Stimulated activated CD4-positive, alpha-beta T cell treated with anti-CD3 and anti-CD28 coated beads, Interleukin-12 subunit alpha, Interleukin-12 subunit beta, amount 100 ng/mL, for 4 hours (primary cell): ENCODE measurements around the gene EFCAB10.
A peak's percentile ranks its signal among the peaks of the same experiment; 100 is the strongest.
"Not testable (repeated sequence)": the region's sequence is repeated elsewhere in the genome, so short reads cannot be mapped to it uniquely, and the experiment has no call there.

ENCODE experiments used
- DNase-seq: peaks from one replicate; pipeline ENCODE4 v3.0.0-alpha.2; 2020

EFCAB10 gene, protein sequence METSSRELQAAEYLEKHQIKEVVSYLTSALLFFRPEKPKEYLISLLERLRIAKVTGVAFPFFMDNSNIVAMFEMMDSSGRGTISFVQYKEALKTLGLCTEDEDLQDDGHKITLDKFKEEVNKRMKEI

DNA sequence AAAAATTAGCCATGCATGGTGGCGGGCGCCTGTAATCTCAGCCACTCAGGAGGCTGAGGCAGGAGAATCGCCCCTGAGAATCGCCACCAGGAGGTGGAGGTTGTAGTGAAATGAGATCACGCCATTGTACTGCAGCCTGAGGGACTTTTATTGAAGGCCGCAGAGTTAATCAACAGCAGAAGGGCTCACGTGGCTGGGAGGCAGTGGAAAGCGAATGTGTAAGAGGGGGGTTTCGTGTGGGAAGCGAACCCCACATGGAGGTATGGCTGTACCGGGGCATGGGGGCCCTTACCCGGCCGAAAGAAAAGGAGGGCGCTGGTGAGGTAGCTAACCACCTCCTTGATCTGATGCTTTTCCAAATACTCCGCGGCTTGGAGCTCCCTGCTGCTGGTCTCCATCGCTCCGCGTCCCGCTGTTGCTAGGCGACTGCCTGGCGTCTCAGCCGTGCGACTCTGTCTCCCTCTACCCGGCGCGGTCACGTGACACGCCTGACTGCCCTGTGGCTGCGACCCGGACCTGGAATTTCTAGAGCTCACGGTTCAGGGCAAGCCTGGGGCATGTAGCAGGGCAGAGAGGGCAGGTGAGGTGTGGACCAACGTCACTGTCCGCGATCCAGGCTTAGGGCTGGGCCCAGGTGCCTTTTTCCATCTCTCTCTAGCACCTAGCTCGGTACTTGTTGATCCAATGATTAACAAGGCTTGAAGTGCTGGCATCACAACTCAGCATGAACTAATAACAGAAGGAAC, at the start of gene EFCAB10:
Gene EFCAB10 (minus strand): TSS at position 428 of the 746 bp plus-strand sequence. CDS start 30 bp downstream, at position 398.
- peak; percentile 32 for DNase-seq

DNA sequence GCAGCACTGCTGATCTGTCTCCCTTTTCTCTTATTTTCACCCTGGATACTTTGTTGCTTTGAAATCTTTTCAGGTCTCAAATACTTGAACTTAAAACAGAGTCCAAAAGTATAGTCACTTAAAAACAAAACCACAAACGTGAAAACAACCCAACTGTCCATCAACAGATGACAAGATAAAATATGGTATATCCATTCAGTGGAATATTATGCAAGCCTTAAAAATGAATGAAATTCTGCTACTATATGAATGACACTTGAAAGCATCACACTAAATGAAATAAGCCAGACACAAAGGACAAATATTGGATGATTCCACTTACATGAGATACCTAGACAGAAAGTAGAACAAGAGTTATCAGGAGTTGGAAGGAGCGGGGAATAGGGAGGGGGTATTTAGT, 44.7 kb upstream of the EFCAB10 start:
- no peak for DNase-seq

DNA sequence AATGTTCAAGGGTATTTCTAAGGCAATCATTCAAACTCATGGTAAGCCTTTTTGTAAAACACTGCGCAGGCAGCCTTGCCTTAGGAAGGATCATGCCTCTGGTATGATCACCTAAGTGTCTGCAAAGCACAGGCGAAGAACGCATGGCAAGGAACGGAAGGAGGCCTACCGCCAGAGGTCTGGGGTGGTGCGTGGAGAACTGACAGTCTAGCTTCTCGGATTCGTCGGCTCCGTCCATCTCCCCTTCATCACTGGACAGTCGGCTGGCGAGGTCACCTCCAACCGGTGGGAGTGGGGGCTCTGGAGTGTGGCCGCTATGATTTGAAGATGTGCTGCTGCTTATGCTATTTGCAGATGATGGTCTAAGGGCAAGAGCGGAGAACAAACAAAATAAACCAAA, 42.6 kb upstream of the EFCAB10 start:
- no peak for DNase-seq

DNA sequence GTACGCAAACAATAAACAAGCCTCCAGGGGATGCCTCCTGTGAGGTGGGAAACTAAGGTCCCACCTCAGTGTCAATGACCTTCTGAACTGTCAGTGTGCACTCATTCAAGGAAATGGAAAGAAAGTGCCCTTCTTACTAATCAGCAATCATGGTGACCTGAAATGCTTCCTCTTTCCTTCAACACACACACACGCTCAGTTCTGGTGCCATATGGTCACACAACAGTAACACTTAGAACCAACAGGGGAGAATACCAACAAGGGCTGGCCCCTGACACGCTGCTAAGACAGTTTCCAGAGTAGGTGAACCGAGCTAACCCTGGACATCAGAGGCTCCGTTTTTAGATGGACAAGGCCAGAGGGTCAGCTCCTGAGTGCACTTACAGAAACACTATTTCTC, 42.1 kb upstream of the EFCAB10 start:
- DNase-seq = no peak

DNA sequence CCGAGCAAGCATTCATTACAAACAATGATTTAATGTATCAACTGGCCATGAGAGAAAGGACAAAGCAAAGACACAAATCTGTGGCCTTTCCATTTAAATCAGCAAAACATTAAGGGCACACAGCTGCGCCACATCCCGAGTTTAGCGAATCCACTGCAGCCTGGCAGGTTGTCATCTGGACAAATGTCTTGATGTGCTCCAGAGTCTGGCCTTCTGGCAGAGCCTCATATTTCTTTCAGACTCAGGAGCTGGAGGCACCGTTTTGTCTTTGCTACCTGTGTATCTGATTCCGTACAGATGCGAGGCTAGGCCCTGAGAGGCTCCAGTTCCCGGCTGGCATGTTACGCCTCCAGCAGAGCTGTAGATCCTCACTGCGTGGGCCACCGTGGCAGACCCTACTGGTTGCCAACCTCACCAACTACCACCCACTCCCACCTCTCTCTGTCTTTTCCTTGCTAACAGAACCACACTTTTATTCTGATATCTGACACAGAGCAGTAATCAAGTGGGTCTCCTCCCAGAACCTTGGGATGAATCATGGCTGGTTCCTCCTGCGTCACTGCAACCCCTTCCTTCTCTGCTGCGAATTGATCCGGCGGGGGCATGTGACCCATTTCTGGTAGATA, 40.9 kb upstream of the EFCAB10 start:
- no peak for DNase-seq

DNA sequence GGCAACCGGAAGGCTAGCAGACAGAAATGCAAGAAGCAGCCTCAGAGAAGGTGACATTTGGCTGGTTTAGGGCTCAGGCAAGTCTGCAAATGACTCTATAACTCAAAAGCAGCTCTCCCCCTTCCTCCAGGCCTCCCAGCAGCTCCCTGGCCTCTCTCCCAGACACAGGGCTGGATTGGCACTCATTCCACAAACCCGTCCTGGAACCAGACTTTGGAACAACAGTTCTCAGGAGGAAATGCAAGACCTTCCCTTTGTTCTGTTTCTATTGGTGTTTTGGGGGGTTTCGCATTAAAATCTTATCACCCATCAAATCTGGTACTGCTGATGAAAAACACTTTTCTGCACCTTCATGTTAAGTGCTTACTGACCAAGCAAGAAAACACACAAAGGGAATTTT, 40.3 kb upstream of the EFCAB10 start:
- DNase-seq = no peak

DNA sequence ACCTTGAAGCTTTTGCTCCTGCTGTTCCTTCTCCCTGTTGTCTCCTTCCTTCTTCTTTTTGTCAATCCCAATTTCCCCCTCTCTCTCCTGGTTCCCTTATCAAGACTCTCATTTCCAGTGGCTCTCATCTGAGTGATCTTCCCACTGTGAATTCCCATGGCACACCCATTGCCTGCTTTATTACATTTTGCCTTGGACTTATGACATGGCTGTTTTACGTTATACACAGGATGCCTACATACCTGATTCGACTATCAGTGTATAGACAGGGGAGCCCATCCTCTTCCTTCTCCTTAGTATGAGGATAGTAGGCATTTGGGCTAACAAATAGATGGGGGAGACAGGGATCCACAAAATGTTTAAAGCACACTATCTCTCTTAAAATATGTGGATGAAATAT, 39.9 kb upstream of the EFCAB10 start:
- DNase-seq = no peak

DNA sequence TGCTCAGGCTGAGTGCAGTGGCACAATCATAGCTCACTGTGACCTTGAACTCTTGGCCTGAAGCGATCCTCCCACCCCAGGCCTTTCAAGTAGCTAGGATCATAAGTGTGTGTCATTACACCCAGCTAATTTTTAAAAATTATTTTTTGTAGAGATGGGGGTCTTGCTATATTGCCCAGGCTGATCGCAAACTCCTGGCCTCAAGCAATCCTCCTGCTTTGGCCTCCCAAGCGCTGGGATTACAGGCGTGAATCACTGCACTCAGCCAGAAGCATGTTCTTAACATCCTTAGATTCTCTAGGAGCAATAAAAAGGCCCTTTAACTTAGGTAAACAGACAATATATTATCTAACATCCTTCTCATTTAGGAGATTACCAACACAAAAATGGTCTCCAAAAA, 38.3 kb upstream of the EFCAB10 start:
- no peak for DNase-seq

DNA sequence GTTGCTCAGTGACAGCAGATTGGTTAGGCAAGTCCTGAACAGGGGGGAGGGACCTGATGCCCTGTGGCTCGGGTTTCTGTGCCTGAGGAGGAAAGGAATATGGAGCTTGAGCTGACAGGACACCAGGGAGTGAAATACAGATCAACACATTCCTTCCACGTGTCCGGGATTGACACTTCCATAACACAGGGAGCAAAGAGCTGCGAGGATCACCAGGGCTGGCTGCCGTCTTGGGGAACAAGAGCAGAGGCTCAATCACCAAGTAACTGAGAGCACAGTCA, 36.7 kb upstream of the EFCAB10 start:
- no peak for DNase-seq

DNA sequence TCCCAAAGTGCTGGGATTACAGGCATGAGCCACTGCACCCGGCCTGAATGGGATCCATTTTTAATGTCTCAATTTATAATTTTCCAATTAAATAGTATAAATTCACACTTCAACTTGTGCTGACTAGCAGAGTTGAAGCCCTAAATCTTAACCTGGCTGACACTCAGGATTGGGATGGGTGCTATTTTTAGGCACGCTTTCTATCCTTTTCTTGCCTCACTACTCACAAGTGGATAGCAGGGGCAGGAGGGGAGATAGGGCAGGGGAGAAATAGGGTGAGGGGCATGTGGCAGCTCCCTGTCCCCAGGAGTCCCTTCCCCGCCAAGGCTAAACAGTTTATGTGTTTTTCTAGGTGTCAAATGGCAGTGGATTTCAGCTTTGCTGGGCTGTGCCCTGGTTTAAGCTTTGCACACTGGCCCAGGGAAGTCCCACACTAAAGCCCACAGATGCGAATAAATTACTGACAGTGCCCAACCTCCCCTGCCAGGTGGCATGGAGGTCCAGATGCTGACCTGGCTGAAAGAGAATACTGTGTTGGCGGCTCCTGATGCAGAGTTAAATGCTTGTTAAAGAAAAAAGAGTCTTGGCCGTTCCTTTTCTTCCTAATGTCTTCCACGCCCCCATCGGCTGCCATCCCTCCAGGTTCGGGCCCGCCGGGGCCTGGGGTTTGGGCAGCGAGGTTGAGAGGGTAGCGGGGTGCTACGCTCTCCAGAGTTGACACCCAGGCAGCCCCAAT, 36.2 kb upstream of the EFCAB10 start:
- no peak for DNase-seq

DNA sequence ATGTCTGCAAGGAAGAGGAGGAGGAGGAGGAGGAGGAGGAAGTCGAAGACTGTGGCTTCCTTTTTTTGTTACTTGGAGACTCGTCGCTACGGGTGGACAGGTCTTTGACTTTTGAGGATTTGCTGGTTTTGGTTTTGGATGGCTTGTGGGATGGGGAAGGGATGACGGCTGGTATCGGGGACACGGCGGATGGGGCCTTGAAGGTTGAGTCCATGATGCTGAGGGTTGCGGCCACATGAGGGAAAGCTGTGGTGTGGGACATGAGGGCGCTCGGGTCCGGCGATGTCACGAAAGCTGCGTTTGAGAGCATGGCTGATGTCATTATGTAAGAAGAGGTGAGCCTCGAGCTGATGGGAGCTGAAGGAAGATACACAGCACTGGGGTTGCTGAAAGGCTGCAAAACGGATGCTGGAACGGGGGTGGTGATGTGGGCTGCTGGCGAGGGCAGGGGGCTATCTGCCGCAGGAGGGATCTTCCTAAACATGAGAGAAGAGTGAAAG, 33.1 kb upstream of the EFCAB10 start:
- no peak for DNase-seq

DNA sequence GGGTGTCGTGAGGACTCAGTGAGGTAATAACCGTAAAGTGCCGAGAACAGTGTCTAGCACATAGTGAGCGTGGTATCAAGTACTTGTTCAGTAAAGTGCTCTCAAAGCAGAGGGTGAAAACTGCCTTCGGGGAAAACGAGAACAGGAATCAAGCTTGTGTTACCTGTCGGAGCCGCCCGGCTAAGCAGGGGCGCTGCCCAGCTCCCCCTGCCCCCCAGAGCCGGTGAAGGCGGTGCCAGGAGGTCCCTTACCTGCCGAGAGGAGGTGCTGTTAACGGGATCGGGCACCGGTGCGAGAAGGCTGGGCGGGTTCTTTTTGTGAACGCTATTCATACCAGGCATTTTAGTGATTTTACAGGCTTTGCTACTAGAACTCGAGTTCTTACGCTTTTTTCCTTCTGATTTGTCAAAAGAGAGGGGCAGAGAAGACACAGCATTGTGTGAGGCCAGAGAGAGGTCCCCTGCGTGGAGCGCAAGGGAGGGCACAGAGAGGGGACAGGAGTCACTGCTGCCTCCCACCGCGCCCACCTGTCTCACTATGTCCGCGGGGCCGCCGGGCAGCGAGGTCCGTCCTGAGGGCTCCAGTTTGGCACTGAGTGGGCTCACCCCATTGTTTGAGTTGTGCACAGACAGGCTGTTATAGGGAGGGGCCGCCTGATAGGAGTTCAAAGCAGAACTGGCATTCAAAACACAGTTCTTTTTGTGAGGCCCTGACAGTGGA, 32.5 kb upstream of the EFCAB10 start:
- DNase-seq = no peak

DNA sequence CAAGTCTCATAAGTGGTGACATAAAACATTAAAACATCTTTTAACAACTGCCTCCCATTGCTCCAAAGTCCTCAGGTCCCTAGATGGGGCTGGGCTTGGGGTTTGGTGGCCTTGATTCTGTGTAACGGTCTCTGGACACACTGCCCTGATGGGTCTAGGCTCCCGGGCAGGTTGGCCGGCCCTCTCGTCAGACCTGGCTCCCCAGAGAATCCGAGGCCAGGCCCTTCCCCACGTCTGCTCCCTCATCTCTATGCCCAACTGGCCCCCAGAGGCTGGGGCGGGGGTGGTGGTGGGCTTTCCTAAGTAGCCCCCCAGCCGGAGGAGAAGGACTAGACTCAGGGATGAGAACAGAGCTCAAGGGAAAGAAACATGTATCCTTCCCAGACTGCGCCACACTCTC, 31.5 kb upstream of the EFCAB10 start:
- DNase-seq = no peak

DNA sequence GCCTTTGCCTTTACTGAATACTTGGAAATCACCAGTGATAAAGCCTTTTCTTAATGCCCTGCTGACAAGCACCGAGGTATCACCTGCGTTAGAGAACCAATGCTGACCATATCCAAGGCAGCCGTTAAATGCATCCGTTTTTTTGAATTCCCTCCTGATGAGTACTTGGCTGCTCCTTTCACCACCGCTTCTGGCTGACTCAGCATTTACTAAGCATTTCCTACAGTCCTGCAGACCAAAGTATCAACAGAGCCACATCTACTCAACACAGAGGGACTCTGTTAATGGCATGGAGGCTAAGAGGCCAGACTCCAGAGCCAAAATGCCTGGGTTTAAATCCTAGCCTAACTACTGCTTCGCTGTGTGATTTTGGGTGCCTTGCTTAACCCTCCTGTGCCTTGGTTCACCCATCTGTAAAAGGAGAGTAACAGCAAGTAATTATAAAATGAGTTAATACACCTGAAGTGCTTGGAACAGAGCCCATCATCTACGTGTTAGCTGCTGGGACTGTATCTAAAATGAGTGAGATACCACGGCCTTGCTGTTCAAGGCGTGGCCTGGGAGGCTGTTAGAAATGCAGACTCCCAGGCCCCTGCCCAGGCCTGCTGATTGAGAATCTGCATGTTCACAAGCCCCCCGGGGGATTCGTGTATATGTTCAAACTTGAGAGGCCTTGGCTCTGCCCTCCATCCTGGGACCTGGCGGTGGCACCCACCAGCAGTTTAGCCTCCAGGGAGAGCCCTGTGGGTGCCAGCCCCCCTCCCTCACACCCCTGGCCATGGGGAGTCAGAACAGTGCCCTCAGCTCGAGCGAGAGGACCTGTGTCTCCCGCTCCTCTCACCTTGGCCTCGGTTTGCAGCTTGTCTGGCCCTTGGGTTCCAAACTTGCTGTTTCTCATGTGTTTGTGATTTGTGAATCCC, 30.8 kb upstream of the EFCAB10 start:
- no peak for DNase-seq

DNA sequence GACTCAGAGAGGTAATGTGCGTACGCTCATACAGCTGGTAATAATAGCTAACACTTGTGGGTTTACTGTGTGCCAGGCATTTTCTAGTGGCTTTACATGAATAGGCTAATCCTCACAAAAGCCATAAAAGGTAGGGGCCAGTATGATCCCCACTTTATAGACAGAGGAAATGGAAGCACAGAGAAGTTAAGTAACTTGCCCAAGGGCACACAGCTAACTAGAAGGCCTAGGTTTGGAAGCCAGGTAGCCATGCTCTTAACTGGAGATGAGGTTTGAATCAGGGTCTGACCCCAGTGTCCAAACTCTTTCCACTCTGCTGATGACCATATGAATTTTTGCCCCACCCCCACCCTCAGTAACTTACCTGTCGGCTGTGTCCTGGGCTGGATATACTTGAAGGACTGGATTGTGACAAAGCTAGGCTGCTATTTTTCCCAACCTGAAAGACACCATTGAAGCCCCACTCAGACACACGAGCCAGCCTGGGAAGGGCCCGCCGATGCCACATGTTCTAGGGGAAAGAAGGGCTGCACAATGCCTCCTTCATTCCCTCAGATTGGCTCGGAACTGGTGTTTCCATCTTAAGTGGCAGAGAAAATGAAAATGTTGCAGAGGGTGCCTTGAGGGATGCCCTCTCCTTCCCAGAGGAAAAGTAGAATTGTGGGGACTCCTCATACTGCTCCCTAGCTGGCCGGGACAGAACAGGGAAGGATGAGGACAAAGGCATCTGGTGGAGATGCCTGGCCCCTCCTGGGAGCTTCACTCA, 29.1 kb upstream of the EFCAB10 start:
- no peak for DNase-seq

DNA sequence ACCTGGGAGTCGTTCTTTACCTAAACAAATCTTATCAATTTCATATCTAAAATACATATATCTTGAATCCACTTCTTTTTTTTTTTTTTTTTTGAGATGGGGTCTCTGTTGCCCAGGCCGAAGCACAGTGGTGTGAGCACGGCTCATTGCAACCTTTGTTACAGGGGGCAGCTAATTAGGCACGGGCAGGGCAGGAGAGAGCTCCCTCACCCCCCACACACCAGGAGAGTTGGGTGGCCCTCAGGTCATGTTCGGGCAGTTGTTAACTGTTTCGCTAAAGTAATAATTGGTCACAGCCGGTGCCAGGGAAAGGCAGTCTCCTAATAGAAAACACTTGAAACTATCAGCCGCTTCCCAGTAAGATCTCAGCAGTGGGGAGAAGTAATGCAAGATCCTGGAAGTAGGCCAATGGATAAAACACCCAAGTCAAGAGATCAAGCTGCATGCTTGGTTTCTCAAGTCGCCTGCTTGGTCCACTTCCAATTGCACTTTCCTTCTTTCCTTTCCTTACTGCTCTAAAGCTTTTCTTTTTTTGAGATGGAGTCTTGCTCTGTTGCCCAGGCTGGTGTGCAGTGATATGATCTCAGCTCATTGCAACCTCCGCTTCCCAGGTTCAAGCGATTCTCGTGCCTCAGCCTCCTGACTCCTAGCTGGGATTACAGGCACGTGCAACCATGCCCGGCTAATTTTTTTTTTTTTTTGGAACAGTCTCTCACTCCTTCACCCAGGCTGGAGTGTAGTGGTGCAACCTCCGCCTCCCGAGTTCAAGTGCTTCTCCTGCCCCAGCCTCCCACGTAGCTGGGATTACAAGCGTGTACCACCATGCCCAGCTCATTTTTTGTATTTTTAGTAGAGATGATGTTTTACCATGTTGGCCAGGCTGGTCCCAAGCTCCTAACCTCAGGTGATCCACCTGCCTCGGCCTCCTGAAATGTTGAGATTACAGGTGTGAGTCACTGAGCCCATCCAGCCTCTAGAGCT, 21.3 kb upstream of the EFCAB10 start:
- DNase-seq = no peak

DNA sequence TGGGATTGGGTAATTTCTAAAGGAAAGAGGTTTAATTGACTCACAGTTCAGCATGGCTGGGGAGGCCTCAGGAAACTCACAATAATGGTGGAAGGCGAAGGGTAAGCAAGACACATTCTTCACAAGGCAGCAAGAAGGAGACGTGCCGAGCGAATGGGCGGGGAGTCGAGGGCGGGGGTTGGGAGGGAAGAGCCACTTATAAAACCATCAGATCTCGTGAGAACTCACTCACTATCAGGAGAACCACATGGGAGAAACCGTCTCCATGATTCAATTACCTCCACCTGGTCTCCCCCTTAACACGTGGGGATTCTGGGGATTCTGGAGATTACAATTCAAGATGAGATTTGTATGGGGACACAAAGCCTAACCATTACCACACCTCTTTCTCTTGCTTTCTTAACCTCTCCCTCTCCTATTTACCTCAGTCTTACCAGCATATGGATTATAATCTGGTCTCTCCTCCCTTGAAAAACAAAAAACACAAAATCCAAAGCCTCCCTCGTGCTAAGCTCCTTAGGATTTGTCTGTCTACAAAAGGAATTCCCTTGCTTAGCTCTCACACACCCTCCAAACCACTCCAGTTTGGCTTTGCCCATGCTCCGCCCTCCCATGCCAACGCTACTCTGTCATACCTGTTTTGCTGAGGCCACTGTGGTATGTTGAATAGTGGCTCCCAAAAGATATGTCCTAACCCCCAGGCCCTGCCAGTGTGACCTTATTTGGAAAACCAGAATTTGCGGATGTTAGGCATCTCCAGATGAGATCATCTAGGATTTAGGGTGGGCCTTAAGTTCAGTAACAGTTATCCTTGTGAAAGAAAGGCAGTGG, 19.6 kb upstream of the EFCAB10 start:
- DNase-seq = no peak

DNA sequence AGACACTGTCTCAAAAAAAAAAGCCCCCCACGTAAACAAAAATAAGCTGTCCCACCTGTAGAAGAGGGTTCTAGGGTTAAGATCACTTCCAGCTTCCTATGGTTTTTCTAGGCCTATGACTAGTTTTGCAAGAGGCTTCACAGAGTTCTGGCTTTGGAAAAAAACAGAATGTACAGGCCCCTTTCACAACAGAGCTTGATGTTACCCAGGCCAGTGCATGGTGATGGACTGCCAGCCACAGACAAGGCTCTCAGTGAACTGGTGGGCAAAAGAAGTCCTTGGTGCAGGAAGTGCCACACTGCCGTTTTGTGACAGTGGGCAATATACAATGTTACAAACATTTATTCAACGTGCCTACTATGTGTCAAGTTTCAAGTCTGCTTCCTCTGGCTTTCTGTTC, 18.3 kb upstream of the EFCAB10 start:
- no peak for DNase-seq

DNA sequence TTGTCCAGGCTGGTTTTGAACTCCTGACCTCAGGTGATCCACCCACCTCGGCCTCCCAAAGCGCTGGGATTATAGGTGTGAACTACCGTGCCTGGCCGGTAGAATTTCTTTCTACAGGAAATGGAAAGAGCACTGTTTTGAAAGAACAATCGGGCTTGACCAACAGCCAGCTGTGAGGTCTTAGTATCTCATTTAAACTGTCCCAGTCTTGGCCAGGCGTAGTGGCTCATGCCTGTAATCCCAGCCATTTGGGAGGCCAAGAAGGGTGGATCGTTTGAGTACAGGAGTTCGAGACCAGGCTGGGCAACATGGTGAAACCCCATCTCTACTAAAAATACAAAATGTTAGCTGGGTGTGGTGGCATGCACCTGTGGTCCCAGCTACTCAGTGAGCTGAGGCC, 17.8 kb upstream of the EFCAB10 start:
- not testable (repeated sequence) for DNase-seq
